ENCODE data around the gene KCNJ11. TPM values are rescaled to one million over a fixed set of nuclear protein-coding genes. Genes with fewer than 3 reads are reported as not detected.

The KCNJ11 gene
- total RNA-seq, 1 donor from 2014 or later = 1.2 TPM

DNA sequence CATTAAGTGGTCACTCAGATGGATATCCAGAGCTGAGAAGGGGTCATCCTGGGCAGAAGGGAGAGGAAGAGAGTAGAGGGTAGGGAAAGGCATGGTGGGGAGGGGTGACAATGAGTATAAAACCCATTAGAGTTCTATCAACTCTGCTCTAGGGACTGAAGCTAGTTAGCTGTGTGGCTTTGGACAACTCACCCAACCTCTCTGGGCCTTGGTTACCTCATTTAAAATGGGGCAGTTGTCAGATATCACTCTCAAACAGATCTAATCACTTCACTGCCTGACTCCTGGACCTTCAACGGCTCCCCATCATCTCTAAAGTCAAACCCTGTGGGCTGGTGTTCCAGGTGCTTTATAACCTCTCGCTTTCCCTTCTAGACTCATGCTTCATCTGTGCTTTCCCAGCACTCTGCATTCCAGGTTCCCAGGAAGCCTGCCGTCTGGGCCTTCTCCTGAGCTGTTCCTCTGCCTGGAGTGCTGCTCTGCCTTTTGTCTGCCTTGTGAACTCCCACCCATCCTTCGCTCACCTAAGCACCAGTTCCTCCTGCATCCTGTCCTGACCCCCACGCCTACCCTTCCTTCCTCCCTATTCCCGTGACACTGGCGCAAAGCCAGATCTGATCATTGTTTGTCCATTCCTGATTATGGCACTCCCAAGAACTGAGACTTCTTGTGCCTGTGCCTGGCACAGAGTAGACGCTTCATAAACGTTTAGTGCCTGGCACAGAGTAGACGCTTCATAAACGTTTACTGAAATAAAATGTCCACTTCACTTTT is 22.3 kb upstream of the KCNJ11 start:
- Mint-ChIP-seq H3K27me3 (ENCODE audit: unreplicated experiment) (peaks cover 5% of the 10 kb centered on the region), H3K36me3 (ENCODE audit: unreplicated experiment) (no peaks in the 10 kb centered on the region), H3K27ac (ENCODE audit: unreplicated experiment) (no peak overlapping the region), H3K4me3 (ENCODE audit: unreplicated experiment) (no peak overlapping the region), H3K9me3 (ENCODE audit: unreplicated experiment) (peaks cover 5% of the 10 kb centered on the region), H3K4me1 (ENCODE audit: low read depth, unreplicated experiment) (peaks cover 2% of the 10 kb centered on the region)
- DNase-seq = no peak
- TF ChIP-seq, protein P1, sequence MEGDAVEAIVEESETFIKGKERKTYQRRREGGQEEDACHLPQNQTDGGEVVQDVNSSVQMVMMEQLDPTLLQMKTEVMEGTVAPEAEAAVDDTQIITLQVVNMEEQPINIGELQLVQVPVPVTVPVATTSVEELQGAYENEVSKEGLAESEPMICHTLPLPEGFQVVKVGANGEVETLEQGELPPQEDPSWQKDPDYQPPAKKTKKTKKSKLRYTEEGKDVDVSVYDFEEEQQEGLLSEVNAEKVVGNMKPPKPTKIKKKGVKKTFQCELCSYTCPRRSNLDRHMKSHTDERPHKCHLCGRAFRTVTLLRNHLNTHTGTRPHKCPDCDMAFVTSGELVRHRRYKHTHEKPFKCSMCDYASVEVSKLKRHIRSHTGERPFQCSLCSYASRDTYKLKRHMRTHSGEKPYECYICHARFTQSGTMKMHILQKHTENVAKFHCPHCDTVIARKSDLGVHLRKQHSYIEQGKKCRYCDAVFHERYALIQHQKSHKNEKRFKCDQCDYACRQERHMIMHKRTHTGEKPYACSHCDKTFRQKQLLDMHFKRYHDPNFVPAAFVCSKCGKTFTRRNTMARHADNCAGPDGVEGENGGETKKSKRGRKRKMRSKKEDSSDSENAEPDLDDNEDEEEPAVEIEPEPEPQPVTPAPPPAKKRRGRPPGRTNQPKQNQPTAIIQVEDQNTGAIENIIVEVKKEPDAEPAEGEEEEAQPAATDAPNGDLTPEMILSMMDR (IDR thresholded peaks at IDR 0.05; ENCODE audit: partially characterized antibody, unreplicated experiment) = no peak

GRCh38 chr11:17408641-17409040 is 20.2 kb upstream of the KCNJ11 start:
- Mint-ChIP-seq H3K9me3 (ENCODE audit: unreplicated experiment) (peaks cover 7% of the 10 kb centered on the region), H3K4me1 (ENCODE audit: low read depth, unreplicated experiment) (peaks cover 13% of the 10 kb centered on the region), H3K27ac (ENCODE audit: unreplicated experiment) (no peak overlapping the region)

DNA sequence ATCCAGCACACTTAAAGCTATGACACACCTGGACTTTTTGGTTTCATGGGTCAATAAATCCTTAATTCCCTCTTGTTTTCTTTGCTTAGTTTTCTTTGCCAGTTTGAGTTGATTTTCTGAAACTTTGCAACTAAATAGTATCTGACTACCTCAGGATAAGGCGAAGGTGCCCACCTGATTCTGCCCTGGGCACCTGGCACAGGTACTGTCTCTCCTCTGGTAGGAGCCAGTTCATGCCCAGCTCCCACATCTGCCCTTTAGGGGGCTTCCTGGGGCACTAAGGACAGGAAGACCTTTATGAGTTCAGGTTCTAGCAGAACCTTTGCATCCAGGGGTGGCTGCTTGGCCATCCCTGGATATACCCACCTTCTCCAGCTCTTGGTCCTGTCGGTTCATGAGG is 19.6 kb upstream of the KCNJ11 start:
- Mint-ChIP-seq H3K27me3 (ENCODE audit: unreplicated experiment) (peaks cover 10% of the 10 kb centered on the region), H3K4me3 (ENCODE audit: unreplicated experiment) (no peak overlapping the region), H3K27ac (ENCODE audit: unreplicated experiment) (no peak overlapping the region), H3K36me3 (ENCODE audit: unreplicated experiment) (no peaks in the 10 kb centered on the region), H3K9me3 (ENCODE audit: unreplicated experiment) (peaks cover 7% of the 10 kb centered on the region), H3K4me1 (ENCODE audit: low read depth, unreplicated experiment) (peaks cover 13% of the 10 kb centered on the region)
- DNase-seq = no peak
- TF ChIP-seq, protein P1 (IDR thresholded peaks at IDR 0.05; ENCODE audit: partially characterized antibody, unreplicated experiment) = no peak

More at GRCh38 chr11:17408641-17409040, 20.2 kb upstream of the KCNJ11 start:
- DNase-seq = no peak
- H3K4me3 Mint-ChIP-seq (ENCODE audit: unreplicated experiment) = no peak overlapping the region
- no peaks in the 10 kb centered on the region for H3K36me3 Mint-ChIP-seq (ENCODE audit: unreplicated experiment)
- peaks cover 10% of the 10 kb centered on the region for H3K27me3 Mint-ChIP-seq (ENCODE audit: unreplicated experiment)
- TF ChIP-seq, protein P1 (IDR thresholded peaks at IDR 0.05; ENCODE audit: partially characterized antibody, unreplicated experiment) = no peak

DNA sequence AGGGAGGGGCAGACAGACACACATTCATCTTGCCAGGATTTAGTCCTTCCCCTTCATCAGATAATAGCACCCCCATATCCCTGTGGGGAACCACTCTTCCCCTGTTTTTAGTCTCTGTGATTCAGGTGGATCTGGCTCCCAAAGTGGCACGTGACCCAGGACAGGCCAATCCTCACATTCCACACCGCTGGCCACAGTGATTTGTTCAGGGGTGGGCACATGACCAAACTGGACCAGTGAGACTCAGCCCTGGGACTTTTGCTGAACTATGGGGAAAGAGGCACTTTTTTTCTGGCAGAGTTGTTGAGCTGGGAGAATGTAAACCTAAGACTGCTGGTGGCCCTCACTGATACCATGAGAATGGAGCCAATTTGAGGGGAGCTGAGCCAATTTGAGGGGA is 19.1 kb upstream of the KCNJ11 start:
- H3K4me3 Mint-ChIP-seq (ENCODE audit: unreplicated experiment) = no peak overlapping the region
- peaks cover 13% of the 10 kb centered on the region for H3K4me1 Mint-ChIP-seq (ENCODE audit: low read depth, unreplicated experiment)
- TF ChIP-seq, protein P1 (IDR thresholded peaks at IDR 0.05; ENCODE audit: partially characterized antibody, unreplicated experiment) = no peak
- DNase-seq = no peak
- H3K27ac Mint-ChIP-seq (ENCODE audit: unreplicated experiment) = no peak overlapping the region
- H3K36me3 Mint-ChIP-seq (ENCODE audit: unreplicated experiment) = no peaks in the 10 kb centered on the region
- peaks cover 6% of the 10 kb centered on the region for H3K9me3 Mint-ChIP-seq (ENCODE audit: unreplicated experiment)
- peaks cover 10% of the 10 kb centered on the region for H3K27me3 Mint-ChIP-seq (ENCODE audit: unreplicated experiment)

DNA sequence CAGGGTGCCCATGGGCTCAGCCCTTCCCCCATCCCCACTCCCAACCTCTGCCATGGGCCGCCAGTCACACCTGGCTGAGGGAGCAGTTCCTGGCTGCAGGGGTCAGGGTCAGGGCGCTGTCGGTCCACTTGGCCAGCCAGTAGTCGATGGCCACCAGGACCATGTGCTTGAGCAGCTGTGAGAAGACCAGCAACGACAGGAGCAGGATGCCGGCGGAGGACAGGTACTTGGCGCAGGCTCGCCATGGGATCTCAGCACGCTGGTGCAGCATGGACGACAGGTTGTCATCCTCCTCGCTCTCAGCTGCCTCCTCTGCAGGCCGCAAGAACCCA is 18.3 kb upstream of the KCNJ11 start:
- Mint-ChIP-seq H3K4me1 (ENCODE audit: low read depth, unreplicated experiment) (peaks cover 13% of the 10 kb centered on the region), H3K4me3 (ENCODE audit: unreplicated experiment) (no peak overlapping the region), H3K9me3 (ENCODE audit: unreplicated experiment) (peaks cover 5% of the 10 kb centered on the region), H3K36me3 (ENCODE audit: unreplicated experiment) (no peaks in the 10 kb centered on the region), H3K27me3 (ENCODE audit: unreplicated experiment) (peaks cover 10% of the 10 kb centered on the region), H3K27ac (ENCODE audit: unreplicated experiment) (no peak overlapping the region)
- TF ChIP-seq, protein P1 (IDR thresholded peaks at IDR 0.05; ENCODE audit: partially characterized antibody, unreplicated experiment) = no peak
- no peak for DNase-seq

All from glutamatergic neuron (in vitro differentiated cells).